GM19328 (cell line): ENCODE measurements around the gene PCGF3.
"Not testable (repeated sequence)": the region's sequence is repeated elsewhere in the genome, so short reads cannot be mapped to it uniquely, and the experiment has no call there.

Source experiments
- ATAC-seq: cut with Tn5 transposase; IDR thresholded peaks from one replicate; pipeline ENCODE4 v1.9.1; 2021; ENCODE audit warnings: mild to moderate bottlenecking, moderate library complexity; ENCODE audit not compliant: unreplicated experiment

Gene PCGF3

DNA sequence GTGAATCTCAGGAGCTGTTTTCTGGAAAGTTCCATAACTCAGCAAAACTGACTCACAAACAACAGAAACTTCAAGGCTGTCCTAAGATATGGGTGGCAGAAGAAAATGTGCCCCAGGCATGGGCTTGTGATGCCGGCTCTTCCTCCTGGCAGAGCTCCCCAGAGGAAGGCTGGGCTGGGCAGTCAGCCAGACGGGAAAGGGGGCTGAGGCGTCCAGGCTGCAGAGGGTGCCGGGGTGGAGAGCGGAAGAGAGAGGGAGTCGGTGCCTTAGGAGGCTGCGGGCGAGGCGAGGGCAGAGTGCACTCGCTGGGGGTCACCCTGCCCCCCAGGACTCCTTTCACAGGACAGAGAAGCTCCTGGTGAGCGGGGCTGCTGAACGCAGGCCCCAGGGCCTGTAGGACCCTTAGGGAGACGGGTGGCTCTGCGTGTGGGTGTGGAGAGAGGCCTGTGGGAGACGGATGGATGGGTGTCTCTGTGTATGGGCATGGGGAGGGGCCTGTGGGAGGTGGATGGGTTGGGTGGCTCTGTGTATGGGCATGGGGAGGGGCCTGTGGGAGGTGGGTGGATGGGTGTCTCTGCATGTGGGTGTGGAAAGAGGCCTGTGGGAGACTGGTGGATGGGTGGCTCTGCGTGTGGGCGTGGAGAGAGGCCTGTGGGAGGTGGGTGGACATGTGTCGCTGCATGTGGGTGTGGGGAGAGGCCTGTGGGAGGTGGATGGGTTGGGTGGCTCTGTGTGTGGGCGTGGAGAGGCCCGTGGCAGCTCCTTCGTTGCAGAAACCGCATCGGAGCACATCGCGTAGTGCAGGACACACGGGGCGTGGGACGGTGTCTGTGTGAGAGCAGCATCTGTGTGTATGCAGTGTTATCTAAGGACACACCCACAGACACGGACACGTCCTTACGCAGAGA lies 15.9 kb downstream of the PCGF3 start:
- ATAC-seq, result no peak

DNA sequence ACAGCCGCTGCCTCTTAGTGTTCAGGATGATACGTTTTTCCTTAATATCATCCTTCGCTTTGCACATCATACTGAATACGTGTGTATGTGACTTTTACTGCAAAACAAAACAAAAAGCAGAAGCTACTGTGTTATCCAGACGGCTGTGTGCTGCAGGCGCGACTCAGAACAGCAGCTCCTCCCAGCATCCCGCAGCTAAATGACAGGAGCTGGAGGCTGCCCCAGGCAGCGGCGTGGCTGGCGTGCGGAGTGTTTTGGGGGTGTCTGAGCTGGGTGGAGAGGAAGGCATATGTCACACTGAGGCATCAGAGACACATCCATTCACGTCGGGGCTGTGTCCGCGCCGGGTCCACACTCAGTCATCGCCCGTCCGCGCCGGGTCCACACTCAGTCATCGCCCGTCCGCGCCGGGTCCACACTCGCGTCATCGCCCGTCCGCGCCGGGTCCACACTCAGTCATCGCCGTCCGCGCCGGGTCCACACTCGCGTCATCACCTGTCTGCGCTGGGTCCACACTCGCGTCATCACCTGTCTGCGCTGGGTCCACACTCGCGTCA lies 16.6 kb downstream of the PCGF3 start:
- ATAC-seq, result no peak

DNA sequence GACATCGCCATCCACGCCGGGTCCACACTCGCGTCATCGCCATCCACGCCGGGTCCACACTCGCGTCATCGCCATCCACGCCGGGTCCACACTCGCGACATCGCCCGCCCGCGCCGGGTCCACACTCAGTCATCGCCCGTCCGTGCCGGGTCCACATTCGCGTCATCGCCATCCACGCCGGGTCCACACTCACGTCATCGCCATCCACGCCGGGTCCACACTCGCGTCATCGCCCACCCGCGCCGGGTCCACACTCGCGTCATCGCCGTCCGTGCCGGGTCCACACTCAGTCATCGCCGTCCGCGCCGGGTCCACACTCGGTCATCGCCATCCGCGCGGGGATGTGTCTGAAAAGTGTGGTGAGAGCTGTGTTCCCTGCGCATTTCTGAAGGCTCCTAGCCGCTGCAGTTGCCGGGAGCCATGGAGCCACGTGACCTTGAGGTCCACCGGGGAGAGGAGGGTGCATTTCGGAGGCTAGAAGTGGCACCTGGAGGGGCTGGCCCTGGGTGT lies 17.3 kb downstream of the PCGF3 start:
- no peak for ATAC-seq

DNA sequence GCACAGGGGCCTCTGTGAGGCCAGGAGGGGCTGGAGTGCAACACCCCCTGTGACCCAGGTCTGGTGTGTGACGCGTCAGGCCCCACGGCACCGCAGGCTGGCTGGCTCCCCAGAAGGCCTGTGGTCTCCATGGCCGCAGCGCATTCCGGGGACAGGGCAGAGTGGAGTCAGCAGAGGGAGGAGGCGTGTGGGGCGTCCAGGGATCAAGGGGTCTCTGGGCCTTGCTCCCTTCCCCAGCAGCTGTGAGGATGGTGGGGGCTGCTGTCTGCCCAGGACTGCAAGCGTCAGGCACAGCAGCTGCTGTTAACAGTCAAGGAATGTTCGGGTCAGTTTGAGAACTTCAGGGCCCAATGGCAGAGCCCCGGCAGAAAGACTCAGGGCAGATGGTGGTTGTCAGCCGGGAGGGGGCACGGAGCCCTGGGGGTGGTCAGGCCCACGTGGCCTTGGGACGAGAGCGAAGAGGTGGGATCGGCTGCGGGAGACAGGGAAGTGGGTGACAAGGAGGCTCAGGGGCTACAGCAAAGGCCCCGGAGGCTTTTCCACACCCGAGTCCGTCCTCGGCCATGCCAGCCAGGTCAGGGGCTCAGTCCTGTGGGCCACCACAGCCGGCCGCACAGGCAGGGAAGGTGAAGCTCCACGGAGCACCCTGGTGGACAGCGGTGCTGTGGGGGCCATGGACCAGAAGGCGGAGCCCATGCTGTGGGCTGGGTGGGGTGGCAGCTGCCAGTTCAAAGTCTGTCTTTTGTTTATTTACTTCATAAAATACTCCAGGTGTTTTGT lies 18.3 kb downstream of the PCGF3 start:
- no peak for ATAC-seq

DNA sequence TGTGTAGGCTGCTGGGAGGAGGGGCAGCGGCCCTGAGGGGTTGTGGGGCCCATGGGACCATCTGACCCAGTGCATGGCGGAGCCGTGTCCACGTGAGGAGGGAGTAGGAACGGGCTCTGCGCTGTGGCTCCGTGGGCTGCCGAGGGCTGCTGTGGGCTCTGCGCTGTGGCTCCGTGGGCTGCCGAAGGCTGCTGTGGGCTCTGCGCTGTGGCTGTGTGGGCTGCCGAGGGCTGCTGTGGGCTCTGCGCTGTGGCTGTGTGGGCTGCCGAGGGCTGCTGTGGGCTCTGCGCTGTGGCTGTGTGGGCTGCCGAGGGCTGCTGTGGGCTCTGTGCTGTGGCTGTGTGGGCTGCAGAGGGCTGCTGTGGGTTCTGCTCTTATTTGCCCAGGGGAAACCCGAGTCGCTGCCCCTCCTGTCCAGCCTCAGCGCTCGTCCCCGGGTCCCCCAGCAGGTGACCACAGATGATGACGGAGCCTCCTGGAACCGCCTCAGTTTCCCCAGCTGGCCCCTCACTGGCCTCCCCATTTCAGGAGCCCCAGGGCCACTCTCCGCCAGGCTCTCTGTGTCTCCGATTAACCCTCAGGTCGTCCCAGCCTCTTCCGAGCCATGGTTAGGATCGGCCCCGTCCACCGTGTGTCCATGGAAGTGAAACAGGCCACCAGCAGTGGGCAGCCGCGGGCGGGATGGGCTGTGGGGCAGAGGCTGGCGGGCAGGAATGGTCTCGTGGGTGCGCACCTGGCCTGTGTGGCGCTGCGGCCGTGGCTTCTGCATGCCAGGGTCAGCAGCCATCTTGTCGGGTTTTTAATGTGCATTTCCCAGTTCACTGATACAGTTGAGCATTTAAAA lies 20.0 kb downstream of the PCGF3 start:
- ATAC-seq, result no peak

DNA sequence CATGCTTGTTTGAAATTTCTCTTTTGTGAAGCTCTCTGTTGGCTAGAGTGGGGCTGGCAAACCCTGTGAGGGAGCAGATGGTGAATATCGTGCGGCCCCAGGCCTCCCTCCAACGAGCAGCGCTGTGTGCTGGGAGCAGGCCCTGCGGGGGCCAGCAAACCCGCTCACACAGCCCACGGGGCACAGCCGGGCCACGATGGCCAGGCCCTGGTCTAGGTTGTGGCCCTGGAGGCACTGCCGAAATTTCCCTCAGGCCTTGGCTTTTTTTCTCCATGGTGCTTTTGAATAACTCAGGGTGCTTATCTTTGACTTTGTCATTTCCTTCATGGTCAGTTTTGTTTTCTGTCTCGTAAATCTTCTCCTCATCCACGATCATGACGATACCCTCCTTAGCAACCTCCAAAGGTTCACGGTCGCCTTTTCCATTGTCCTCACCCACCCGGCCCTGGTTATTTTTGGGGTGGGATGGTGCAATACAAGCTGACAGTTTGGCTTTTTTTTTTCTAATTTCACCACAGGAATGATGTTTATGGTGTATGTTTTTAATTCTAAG lies 20.7 kb downstream of the PCGF3 start:
- no peak for ATAC-seq

DNA sequence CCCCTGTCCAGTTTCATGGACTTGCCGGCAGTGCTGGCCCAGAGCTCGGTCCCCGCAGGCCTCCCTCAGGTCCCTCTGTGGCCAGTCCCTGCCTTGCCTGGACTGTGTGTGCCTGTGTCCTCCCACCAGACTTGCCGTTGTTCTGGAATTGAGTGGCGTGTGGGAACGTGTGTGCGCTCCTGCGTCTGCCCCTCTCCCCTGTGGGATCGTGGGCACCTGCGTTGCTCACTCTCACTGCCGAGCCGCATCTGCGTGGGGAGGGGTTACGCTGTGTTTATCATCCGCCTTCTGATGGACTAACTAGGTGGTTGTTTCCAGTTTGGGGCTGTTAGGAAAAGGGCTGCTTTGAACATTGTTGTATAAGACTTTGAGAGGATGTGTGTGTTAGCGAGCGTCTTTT lies 21.2 kb downstream of the PCGF3 start:
- ATAC-seq, result no peak

DNA sequence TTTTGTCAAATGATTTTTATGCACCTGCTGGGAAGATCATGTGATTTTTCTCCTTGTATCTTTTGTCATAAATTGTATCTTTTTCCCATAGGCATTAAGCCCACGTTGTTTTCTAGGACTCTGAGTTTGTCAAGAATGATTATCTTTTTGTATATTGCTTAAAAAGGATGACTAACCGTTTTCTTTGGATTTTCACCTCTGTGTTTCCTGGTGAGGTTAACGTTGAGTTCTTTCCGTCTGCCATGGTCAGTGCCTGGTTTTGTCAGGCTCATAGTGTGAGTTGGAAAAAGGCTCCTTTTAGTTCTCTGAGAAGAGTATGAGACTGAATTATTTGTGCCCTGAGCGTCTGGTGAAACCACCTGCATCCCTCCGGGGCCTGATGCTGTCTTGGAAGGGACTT lies 21.9 kb downstream of the PCGF3 start:
- no peak for ATAC-seq

DNA sequence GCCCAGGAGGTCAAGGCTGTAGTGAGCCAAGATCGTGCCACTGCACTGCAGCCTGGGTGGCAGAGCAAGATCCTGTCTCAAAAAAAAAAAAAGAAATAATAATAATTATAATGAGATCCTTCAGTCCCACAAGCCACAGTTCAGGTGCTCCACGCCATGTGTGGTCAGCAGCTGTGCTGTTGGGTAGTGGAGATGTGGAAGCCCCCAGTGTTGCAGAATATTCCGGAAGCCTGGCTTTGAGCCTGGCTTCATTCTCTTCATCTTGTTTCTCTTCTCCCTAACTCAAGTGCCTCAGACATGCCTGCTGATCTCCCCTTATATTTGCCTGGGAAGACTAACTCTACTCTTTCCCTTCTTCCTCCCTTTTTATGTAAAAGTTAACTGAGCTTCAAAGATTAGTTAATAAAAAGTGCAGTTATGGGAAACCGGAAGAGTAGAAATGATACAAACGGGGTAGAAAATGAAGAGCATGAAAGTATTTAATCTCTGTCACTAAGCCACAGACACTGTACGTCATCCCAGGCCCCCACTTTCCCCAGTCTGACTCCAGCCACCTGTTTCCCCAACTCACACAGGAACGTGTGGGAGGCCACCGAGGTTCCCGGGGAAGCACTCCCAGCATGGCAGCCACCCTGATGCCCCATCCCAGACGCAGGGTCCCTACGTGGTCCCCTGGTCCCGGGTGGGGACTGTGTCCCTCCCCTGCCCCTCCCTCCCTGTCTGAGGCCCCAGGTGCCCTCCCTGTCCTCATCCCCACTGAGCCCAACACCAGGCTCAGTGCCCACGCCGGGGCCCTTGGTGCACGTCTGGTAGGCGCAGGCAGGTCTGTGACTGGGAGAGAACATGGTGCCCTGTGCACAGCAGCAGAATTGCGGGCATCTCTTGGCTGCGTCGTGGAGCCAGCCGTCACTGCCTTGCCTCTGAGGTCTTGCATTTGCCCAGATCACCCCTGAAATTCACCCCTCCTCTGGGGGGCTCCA lies 24.0 kb downstream of the PCGF3 start:
- no peak for ATAC-seq

DNA sequence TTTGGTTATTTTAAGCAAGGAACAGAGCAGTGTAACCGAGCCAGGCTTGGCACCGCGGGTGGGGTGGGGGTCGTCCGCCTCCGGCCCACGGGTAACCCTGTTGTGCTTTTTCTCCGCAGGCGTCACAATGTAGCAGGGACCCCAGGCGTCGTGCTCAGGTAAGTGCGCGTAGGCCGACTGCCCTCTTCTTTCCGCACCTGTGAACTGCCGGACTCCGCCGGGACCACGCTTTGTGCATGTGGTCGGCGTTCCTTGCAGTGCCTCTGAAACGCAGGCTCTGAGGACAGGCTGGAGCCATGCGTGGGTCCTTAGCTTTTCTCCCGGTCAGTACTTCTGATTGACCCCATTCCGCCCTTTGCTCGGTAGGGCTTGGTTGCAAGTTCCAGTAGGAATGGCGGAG lies 24.9 kb downstream of the PCGF3 start:
- ATAC-seq, result no peak

DNA sequence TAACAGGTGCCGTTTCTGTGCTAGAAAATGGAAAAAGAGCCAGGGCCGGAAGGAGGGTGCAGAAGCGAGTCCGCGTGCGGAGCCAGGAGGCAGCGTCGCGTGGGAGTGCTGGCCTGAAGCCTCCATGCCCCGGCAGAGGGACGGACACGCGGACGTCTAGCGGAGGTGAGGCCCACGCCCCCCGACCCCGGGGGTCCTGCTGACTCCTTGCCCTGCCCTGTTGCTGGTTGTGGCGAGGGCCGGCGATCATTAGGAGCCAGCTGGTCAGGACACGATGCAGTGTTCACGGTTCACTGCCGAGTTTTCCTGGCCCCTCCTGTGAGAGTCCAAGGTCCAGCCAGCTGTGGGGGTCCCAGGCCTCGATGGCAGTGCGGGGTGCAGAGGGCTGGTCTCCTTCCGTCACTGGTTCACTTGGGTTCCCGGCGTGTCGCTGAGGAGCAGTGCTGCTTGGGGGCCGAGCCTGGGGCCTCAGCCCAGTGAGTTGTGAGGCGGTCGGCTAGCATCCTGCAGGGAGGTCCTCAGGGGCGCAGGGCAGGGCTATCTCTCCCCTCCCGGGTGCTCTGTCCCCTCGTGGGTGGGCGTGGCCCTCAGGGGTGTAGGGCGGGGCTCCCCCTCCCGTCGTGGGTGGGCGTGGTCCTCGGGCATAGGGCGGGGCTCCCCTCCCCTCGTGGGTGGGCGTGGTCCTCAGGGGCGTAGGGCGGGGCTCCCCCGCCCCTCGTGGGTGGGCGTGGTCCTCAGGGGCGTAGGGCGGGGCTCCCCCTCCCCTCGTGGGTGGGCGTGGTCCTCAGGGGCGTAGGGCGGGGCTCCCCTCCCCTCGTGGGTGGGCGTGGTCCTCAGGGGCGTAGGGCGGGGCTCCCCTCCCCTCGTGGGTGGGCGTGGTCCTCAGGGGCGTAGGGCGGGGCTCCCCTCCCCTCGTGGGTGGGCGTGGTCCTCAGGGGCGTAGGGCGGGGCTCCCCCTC lies 25.6 kb downstream of the PCGF3 start:
- not testable (repeated sequence) for ATAC-seq

DNA sequence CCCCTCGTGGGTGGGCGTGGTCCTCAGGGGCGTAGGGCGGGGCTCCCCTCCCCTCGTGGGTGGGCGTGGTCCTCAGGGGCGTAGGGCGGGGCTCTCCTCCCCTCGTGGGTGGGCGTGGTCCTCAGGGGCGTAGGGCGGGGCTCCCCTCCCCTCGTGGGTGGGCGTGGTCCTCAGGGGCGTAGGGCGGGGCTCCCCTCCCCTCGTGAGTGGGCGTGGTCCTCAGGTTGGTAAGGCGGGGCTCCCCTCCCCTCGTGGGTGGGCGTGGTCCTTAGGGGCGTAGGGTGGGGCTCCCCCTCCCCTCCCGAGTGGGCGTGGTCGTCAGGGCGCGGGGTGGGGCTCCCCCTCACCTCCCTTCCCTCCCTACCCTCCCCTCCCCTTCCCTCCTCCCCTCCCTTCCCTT lies 26.3 kb downstream of the PCGF3 start:
- not testable (repeated sequence) for ATAC-seq

DNA sequence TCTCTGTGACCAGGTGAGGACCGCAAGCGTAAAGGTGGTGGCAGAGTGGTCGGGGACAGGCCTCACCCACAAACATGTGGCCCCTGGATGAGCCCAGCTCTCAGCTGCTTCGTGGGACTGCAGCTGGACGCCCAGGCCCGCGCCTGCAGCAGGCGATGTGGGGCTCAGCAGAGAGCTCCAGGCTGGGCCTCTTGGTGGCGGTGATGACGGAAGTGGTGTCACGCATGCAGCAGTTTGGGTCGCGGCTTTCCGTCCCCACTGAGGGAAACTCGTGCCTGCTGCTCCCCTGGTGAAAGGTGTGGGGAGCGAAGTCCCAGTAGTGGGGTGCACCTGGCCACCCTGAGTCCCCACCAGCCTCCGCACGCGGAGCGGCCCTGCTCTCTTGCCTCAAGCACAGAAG lies 26.9 kb downstream of the PCGF3 start:
- no peak for ATAC-seq

DNA sequence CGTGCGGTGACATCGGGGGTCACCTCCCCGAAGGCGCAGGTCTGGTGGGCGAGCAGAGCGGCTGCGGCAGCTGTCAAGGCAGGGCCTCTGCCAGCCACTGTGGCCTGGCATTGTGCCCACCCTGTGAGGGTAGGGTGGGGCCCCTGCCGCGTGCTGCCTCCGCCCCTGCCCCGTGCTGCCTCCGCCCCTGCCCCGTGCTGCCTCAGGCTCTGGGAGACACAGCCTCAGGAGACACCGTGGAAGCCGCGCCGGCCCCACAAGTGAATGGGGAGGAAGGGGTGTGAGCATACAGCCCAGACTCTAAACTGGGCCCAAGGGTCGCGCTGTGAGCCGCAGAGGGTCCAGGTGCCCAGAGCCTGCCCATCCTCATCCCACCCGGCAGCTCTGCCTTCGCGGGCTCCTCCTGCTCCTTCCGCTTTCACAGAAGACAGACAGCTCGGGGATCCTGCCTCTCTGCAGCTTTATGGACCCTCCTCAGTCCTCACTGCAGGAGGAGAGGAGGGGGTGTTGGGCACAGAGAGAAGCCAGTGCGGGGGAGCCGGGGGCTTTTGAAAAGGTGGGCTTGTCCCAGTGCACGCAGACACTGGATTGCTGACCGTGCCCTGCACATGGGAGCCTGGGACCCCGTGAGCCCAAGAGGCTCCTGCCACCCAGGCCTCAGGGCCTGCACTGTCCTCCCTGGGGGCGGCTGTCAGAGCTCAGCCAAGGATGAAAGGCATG lies 27.4 kb downstream of the PCGF3 start:
- no peak for ATAC-seq

DNA sequence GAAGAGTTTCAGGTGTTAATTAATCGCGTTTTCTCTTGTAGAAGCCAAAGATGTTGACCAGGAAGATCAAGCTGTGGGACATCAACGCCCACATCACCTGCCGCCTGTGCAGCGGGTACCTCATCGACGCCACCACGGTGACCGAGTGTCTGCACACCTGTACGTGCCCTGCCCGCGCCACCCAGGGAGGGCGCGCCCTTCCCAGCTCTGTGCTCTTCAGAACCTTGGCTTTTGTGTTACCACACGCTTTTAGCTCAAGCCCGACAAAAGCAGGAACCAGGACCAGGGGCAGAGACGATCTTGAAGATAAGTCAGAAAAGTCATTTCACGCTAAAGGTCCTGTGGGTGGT lies 28.0 kb downstream of the PCGF3 start:
- ATAC-seq, result no peak

DNA sequence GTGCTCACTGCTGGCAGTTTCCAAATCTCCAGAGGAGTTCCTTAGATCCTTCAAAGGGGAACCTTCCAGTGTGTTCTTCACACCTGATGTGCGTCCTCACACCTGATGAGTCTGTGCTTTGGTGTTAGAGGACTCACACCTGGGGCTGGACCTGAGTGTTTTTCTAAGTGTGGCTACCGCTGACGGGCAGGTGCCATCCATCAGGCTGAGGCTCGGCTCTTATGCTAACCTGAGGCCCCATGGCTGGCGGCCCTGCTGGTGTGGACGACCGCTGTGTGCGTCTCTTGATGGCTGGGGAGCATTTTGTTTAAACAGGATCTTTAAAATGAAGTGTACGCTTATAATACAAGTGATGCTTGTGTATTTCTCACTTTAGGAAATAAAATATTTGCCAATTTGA lies 28.4 kb downstream of the PCGF3 start:
- ATAC-seq, result no peak

DNA sequence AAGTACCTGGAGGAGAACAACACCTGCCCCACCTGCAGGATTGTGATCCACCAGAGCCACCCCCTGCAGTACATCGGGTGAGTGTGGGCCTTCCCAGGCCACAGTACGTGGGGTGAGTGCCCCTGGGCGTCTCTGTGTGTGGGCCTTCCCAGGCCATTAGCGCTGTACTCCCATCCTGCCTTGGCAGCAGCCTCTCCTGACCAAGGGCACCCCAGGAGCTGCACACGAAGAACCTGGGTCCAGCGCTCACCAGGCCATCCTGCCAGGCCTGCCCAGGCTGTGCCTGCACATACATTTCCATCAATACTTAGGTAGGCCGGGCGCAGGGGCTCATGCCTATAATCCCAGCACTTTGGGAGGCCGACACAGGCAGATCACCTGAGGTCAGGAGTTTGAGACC lies 29.3 kb downstream of the PCGF3 start:
- ATAC-seq, result no peak

DNA sequence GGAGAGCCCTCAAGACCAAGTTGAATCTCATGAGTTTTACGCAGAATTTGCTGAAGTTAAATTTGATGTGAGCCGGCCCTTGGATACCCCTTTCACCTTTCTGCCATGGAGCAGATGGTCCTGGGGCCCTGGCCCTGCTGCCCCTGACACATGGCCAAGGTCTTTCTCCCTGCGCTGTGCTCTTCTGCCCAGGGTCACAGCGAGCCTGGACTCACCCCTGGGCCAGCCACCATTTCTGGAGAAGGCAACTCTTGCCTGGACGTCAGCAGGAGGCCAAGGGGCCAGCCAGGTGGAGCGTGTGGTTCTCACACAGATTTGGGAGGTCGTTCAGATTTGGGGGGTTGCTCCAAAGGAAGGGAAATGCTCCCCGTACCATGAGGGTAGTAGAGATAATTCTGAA lies 30.0 kb downstream of the PCGF3 start:
- no peak for ATAC-seq
